CD4-positive, alpha-beta T cell treated with Interferon gamma for 1 hour (primary cell): Measurements from ENCODE around the gene CREB3L2.
A peak's percentile ranks its signal among the peaks of the same experiment; 100 is the strongest.
"Not testable (repeated sequence)": the region's sequence is repeated elsewhere in the genome, so short reads cannot be mapped to it uniquely, and the experiment has no call there.

Source experiments
- DNase-seq: peaks from one replicate; pipeline ENCODE4 v3.0.0-alpha.2; 2020

Gene CREB3L2

DNA sequence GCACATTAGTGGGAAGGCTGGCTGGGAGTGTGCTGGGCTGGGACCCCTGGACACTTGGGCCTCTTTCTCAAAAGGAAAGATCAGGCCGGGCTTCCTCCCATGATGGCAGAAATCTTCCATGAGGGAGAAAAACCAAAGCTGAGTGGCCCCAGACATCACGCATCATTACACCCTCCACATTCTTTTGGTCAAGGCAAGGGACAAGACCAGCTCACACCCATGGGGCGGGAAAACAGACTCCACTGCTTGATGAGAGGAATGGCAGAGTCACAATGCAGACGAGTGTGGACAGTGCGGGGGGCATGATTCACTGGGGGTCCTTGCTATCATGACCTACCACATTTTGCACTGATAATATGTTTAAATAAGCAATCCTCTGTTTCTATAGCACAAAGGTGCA is 73.3 kb downstream of the CREB3L2 start:
- no peak for DNase-seq

GRCh38 chr7:137927386-137927785 is 74.5 kb downstream of the CREB3L2 start:
- DNase-seq, result no peak

DNA sequence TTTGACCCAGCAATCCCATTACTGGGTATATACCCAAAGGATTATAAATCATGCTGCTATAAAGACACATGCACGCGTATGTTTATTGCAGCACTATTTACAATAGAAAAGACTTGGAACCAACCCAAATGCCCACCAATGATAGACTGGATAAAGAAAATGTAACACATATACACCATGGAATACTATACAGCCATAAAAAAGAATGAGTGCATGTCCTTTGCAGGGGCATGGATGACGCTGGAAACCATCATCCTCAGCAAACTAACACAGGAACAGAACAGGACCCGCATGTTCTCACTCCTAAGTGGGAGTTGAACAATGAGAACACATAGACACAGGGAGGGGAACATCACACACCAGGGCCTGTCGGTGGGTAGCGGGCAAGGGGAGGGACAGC is 75.7 kb downstream of the CREB3L2 start:
- DNase-seq, result not testable (repeated sequence)

GRCh38 chr7:137925754-137926153 is 76.1 kb downstream of the CREB3L2 start:
- DNase-seq, result no peak

GRCh38 chr7:137925091-137925490 is 76.8 kb downstream of the CREB3L2 start:
- no peak for DNase-seq

- no peak for DNase-seq
These were observed 78.5 kb downstream of the CREB3L2 start for GRCh38 chr7:137923380-137923779.

DNA sequence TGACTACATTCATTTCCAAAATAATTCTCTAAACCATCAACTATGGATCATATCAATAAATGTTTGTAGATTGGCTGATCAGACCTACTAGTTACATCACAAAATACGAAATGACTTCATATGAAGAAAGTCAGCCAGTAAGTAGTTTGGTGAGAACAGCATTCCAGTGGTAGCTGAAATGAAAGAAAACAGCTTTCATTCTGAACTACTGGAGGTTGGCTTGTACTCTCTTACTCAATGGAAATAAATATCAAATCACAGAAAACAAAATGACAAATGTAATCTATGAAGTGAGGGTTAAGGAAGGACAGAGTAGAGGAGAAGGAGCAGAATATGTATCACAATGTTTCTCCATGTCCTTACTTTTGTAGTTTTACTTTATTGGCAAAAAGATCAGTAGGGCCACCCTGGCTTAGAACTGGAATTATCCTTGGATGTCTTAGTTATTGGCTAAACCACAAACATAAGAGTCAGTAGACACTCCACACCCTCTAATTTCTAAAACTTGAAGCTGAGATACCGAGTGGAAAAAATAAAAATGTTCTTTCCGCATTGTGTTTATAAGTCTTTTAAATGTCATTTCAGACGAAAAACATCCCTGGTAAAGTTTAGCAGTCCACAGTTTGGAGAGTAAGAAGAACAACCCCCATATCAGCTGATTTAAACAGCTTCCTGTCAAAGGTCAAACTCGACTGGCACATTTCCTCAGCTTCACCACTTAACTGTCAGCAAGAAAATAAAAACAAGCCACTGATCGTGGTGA is 81.1 kb downstream of the CREB3L2 start:
- DNase-seq, result no peak

GRCh38 chr7:137919987-137920386 is 81.9 kb downstream of the CREB3L2 start:
- no peak for DNase-seq

DNA sequence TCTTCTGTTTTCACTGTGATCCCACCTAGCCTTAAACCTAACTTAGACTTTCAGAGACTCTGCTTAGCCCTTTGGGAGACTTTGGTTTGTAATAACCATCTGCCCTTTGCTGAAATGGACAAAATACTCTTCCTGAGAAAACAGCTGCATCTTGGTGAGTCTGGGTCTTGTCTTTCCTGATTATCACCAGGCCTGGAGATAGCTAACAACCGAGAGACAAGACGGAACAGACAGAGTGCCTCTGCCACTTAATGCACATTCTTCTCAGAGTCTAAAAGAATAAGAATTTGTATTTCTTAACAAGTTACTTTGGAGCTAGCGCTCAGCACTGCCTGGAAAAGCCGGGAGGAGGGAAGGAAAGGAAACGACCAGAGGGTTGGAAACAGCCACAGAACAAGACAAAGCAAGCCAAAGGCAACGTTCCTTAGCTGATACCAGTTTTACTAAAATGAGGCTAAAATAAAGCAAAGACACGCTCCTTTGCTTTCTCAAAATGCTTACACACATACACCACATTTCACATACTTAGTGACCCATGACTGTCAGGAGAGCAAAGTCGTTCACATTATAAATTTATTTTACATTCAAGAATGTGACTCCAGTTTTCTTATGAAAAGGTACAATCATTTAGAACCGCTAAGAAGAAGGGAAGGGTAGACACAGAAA is 84.8 kb downstream of the CREB3L2 start:
- no peak for DNase-seq

DNA sequence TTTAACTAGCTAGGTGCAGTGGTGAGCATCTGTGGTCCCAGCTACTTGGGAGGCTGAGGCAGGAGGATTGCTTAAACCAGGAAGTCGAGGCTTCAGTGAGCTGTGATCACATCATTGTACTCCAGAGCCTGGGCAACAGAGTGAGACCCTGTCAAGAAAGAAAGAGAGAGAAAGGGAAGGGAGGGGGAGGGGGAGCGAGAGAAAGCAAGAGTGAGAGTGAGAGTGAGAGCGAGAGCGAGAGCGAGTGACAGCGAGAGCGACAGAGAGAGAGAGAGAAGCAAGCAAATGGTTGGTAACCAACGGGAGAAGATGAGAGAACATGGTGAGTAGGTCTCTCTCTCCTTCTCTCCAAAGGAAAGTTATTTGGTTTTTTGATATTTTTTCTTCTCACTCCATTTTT is 85.3 kb downstream of the CREB3L2 start:
- no peak for DNase-seq

GRCh38 chr7:137915266-137915665 is 86.6 kb downstream of the CREB3L2 start:
- DNase-seq, result no peak

- no peak for DNase-seq
These were observed 87.9 kb downstream of the CREB3L2 start for GRCh38 chr7:137913985-137914384.

DNA sequence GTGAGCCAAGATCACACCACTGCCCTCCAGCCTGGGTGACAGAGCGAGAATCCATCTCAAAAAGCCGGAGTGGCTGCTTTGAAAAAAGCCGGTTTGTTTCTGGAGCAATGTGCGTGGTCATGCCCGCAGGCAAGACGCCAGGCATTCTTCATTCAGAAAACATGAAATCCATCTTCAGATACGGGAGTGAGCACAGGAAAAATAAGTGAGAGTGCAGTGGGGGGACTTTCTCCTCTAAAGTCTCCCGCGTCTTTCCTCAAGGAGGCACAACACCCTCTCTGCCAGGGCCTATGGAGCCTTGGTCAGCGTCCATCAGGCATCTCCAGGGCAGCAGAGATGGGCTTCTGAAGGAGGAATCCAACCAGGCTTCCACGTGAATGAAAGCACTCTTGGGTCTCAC is 92.8 kb downstream of the CREB3L2 start:
- no peak for DNase-seq

GRCh38 chr7:137908106-137908505 is 93.8 kb downstream of the CREB3L2 start:
- no peak for DNase-seq

GRCh38 chr7:137906636-137907035 is 95.2 kb downstream of the CREB3L2 start:
- not testable (repeated sequence) for DNase-seq

DNA sequence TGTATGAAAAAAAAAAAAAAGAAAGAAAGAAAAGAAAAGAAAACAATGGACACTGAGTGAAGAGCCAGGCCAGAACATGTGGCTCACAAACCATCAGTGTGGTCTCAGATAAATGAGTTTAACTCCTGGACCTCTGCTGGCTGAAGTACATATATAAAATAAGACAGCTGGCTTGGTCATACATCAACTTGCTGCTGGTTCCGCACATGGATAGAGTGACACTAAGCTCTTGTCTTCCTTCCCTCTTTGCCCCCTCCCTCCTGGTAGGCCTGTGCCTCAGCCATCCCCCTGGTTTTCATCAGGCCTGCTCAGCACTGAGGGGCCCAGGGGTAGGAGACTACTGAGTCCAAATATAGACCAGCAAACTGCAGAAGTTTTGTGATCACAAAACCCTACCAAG is 97.1 kb downstream of the CREB3L2 start:
- DNase-seq, result no peak

DNA sequence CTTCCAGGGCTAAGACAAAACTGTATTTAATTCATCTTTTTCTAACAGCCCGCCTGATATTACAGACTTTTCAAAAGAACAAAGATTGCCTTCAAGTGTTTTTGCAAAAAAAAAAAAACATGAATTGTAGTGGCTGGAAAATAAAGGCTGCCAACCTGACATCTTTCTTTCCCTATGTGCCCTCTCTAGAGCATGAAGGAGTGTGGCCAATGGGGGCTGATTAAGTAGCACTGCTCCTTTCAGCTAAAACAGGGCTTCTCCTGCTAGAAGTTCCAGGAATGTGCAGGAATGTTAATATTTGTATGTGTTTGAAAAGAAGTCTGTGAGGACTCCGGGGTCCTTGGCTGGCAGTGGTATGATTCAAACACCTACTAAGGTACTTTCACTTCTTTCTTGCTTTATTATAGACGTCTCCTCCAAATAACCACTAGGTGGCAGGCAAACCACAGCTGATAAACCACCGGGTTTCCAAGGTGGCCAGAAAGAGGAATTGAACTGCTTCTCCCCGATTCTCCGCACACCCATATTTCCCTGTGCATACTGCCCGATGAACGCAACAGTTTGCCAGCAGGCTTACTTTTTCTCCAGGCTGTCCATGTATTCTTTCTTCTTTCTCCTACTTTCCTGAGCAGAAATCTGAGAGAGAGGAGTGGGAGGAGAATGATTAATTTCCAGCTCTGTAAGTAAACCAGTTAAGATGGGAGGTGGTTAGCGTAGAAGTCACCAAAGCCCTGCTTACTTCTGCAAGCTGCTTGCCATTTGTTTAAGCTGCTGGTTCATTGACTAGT is 98.3 kb downstream of the CREB3L2 start:
- peak; percentile 55 for DNase-seq

DNA sequence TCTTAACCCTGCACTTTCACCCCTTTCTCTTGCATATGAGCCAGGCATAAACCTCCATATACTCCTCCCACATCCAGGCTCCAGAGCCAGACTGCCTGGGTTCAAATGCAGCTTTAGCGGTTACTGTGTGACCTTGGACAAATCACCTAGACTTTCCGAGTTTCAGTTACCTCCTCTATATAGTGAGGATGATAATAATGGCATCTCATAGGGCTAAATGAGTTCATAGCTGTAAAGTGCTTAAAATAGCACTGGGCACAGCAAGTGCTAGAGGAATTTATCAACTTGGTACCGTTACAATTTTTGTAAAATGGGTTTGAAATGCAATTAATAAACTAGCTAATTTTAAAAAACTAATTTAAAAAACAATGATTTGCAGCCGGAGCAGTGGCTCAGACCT is 101.7 kb downstream of the CREB3L2 start:
- no peak for DNase-seq

DNA sequence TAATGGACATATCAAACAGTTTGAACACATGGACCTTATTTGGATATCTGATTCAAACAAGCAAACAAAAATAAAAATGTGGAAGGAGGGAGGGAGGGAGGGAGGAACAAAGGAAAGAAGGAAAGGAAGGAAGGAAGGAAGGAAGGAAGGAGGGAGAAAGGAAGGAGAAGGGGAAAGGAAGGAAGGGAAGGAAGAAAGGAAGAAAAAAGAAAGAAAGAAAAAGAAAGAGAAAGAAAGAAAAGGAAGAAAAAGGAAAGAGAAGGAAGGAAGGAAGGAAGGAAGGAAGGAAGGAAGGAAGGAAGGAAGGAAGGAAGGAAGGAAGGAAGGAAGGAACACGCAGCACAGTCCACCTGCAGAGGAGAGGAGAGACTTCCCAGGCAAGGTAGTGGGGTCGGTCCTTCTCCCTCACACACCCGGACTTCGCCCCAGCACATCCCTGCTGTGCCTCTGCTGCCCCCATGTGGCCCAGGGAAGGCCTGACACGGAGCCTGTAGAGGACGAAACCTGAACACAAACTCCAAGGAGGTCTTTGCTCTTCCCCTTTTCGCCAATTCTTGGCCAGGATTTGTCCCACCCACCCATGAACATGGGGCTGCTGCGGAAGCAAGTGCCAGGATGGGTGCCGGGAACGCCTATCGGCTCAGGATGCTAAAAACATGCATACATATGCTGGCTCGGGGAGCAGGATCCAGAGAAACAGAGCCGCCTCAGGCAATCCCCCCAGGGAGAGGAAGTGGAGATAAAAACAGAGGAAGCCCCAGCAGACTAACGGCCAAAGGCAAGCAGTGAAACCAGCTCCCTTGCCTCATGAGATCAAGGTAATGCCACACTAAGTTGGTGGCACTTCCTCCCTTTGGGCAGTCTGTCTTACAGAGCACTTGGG is 102.8 kb downstream of the CREB3L2 start:
- peak; percentile 67 for DNase-seq

- DNase-seq, result no peak
These were observed 106.3 kb downstream of the CREB3L2 start for GRCh38 chr7:137895301-137896221.

- no peak for DNase-seq
These were observed 108.6 kb downstream of the CREB3L2 start for GRCh38 chr7:137893143-137893742.
